K562 (cell line): ENCODE data around the gene GPALPP1. TPM values are rescaled to one million over a fixed set of nuclear protein-coding genes. Genes with fewer than 3 reads are reported as not detected.
A peak's percentile ranks its signal among the peaks of the same experiment; 100 is the strongest.

Source experiments
- CBX1 ChIP-seq: sonication (generic); IDR thresholded peaks from 2 replicates; pipeline ENCODE4 v1.6.1; 2016; ENCODE audit warnings: antibody characterized with exemption, low read depth, mild to moderate bottlenecking
- DMBX1 ChIP-seq: fragments of 250-450 bp; sonication (Bioruptor Pico); IDR thresholded peaks from 2 replicates; pipeline ENCODE4 v1.8.0; 2022; ENCODE audit warnings: inconsistent platforms, mild to moderate bottlenecking, moderate library complexity, borderline replicate concordance
- GTF3C2 ChIP-seq: IDR thresholded peaks from 3 replicates; pipeline ENCODE4 v1.6.1; 2011; ENCODE audit warnings: borderline replicate concordance, mild to moderate bottlenecking, moderate library complexity; ENCODE audit not compliant: insufficient read length; ENCODE audit errors: extremely low read depth
- HINFP ChIP-seq: fragments of 450-650 bp; conservative IDR thresholded peaks from 2 replicates; pipeline ENCODE4 v1.6.1; 2016; ENCODE audit warnings: missing genetic modification characterization, low read depth, mild to moderate bottlenecking, control low read depth, missing compliant biosample characterization
- HNRNPL ChIP-seq: fragments of 200-400 bp; formaldehyde crosslinking; IDR thresholded peaks from 2 replicates; pipeline ENCODE4 v1.6.1; 2017; ENCODE audit warnings: low read depth, mild to moderate bottlenecking, low read length
- PHB2 ChIP-seq: fragments of 450-650 bp; IDR thresholded peaks from 2 replicates; pipeline ENCODE4 v1.6.1; 2017; ENCODE audit warnings: low read depth
- RBBP5 ChIP-seq: fragments of 200-600 bp; sonication (generic); IDR thresholded peaks from 2 replicates; pipeline ENCODE4 v1.6.1; 2012; ENCODE audit warnings: borderline replicate concordance, mild to moderate bottlenecking, low read length, control low read depth, inconsistent platforms; ENCODE audit not compliant: insufficient read depth, poor library complexity, severe bottlenecking
- RBFOX2 ChIP-seq: fragments of 200-400 bp; formaldehyde crosslinking; IDR thresholded peaks from 2 replicates; pipeline ENCODE4 v1.6.1; 2017; ENCODE audit warnings: low read depth, mild to moderate bottlenecking, low read length, moderate library complexity
- RCOR1 ChIP-seq, 2 experiments: IDR thresholded peaks; 2 replicates each; pipeline ENCODE4 v1.6.1; 2012; ENCODE audit warnings: low read depth in 2 of 2, low read length in 2 of 2, borderline replicate concordance in 1 of 2, improper control_type of control experiment in 1 of 2
- RNF219 ChIP-seq: fragments of 250-450 bp; sonication (Bioruptor Pico); IDR thresholded peaks from 2 replicates; pipeline ENCODE4 v1.5.0; 2022; ENCODE audit warnings: mild to moderate bottlenecking
- SMARCE1 ChIP-seq: fragments of 450-650 bp; IDR thresholded peaks from 2 replicates; pipeline ENCODE4 v1.7.1; 2016; ENCODE audit warnings: mild to moderate bottlenecking
- STAT5A ChIP-seq: IDR thresholded peaks from 2 replicates; pipeline ENCODE4 v1.6.1; 2012; ENCODE audit warnings: low read length, inconsistent platforms, borderline replicate concordance
- ZBTB7A ChIP-seq: IDR thresholded peaks from 2 replicates; pipeline ENCODE4 v1.6.1; 2011; ENCODE audit warnings: low read depth, mild to moderate bottlenecking, low read length, moderate library complexity, borderline replicate concordance; ENCODE audit not compliant: control insufficient read depth
- ZNF12 ChIP-seq: sonication (generic); formaldehyde crosslinking; IDR thresholded peaks from 2 replicates; pipeline ENCODE4 v1.4.0; 2020; ENCODE audit warnings: mild to moderate bottlenecking, missing genetic modification reagents
- ZNF280A ChIP-seq: fragments of 450-650 bp; IDR thresholded peaks from 2 replicates; pipeline ENCODE4 v1.6.1; 2018; ENCODE audit warnings: mild to moderate bottlenecking, low read depth; ENCODE audit not compliant: partially characterized antibody
- ZNF449 ChIP-seq: fragments of 250-450 bp; sonication (Bioruptor Pico); IDR thresholded peaks from 2 replicates; pipeline ENCODE4 v1.8.0; 2022; ENCODE audit warnings: moderate library complexity, mild to moderate bottlenecking, inconsistent platforms
- polyA plus RNA-seq, 8 experiments: library from polyadenylated mRNA; depleted of rRNA in 4 of 8; stranded (reverse) in 5 of 8; unstranded in 3 of 8; fragments of >200 nt; fragmentation: Nextera tagmentation in 2 of 8; fragmentation: Illumina TruSeq in 1 of 8; extraction: Ambion mirVana in 2 of 8; extraction: Trizol in 1 of 8; gene quantifications; 2 replicates each; pipeline versions ENCODE4 v1.2.1 to v1.2.3, GENCODE V29; 2011 to 2014; ENCODE audit warnings: inconsistent platforms in 1 of 8, missing spikeins in 1 of 8
- total RNA-seq, 7 experiments: library from RNA; depleted of rRNA in 6 of 7; stranded (reverse); fragments of >200 nt in 6 of 7; fragmentation: Illumina TruSeq in 2 of 7; extraction: Trizol in 2 of 7; gene quantifications; 2 replicates each; pipeline versions ENCODE4 v1.2.1 to v1.2.3, GENCODE V29; 2011 to 2021; ENCODE audit warnings: low replicate concordance in 1 of 7

The GPALPP1 gene
- total and polyA plus RNA-seq, 9 of the 15 experiments (the other 6 are each of a cell fraction or from before 2014, with no cell fraction given), result 8.1 to 22.3 (median 18.5) TPM

- TF ChIP-seq GTF3C2 (no peak), SMARCE1 (no peak), STAT5A (no peak), DMBX1 (CRISPR knock-in tag) (no peak), PHB2 (no peak), RNF219 (CRISPR knock-in tag) (no peak), RBBP5 (peak; percentile 90), HNRNPL (no peak), RCOR1 (IDR thresholded peaks at IDR 0.05; ENCODE audit: borderline replicate concordance in 1 of 2, low read depth in 2 of 2, low read length in 2 of 2) (no peak), ZNF12 (CRISPR knock-in tag) (no peak), RBFOX2 (peak; percentile 84), ZNF280A (no peak), HINFP (no peak), CBX1 (0 out of 2 replicates have a peak, but pooled peaks have one; percentile 23), ZNF449 (no peak), ZBTB7A (no peak; the same call in 1 of the 2 replicates)
Observed at GRCh38 chr13:44989071-44989889, at the start of gene GPALPP1, which contains the start of gene NUFIP1 (continued).
